HepG2 (cell line): ENCODE data around the gene RNASE11. TPM values are rescaled to one million over a fixed set of nuclear protein-coding genes. Genes with fewer than 3 reads are reported as not detected.

ENCODE experiments used
- HIVEP1 ChIP-seq: sonication (generic); formaldehyde crosslinking; IDR thresholded peaks from 2 replicates; pipeline ENCODE4 v1.4.0; 2020; ENCODE audit warnings: mild to moderate bottlenecking, missing genetic modification reagents
- MED1 ChIP-seq: sonication (generic); formaldehyde crosslinking; IDR thresholded peaks from 2 replicates; pipeline ENCODE4 v1.4.0; 2020; ENCODE audit warnings: missing genetic modification reagents
- MIER2 ChIP-seq: IDR thresholded peaks from 2 replicates; pipeline ENCODE4 v1.6.1; 2016; ENCODE audit warnings: missing biosample characterization, missing genetic modification reagents
- NCOA1 ChIP-seq: sonication (generic); formaldehyde crosslinking; IDR thresholded peaks from 2 replicates; pipeline ENCODE4 v1.9.0; 2021; ENCODE audit warnings: missing genetic modification reagents
- PATZ1 ChIP-seq: sonication (generic); formaldehyde crosslinking; IDR thresholded peaks from 2 replicates; pipeline ENCODE4 v1.4.0; 2020; ENCODE audit warnings: missing genetic modification reagents
- REPIN1 ChIP-seq: sonication (generic); formaldehyde crosslinking; IDR thresholded peaks from 2 replicates; pipeline ENCODE4 v1.8.0; 2022; ENCODE audit warnings: missing genetic modification reagents, low read depth, mild to moderate bottlenecking, borderline replicate concordance
- TFAP4 ChIP-seq: sonication (generic); IDR thresholded peaks from 2 replicates; pipeline ENCODE4 v1.6.1; 2016; ENCODE audit warnings: low read depth, borderline replicate concordance
- ZBTB40 ChIP-seq, 2 experiments: fragments of 450-650 bp in 1 of 2; sonication (generic) in 1 of 2; formaldehyde crosslinking in 1 of 2; IDR thresholded peaks; 2 replicates each; pipeline versions ENCODE4 v1.6.1 to v1.8.0; 2016 to 2022; ENCODE audit warnings: antibody characterized with exemption in 1 of 2, mild to moderate bottlenecking in 1 of 2, missing genetic modification reagents in 1 of 2
- ZHX1 ChIP-seq: sonication (generic); formaldehyde crosslinking; IDR thresholded peaks from 2 replicates; pipeline ENCODE4 v1.8.1; 2022; ENCODE audit warnings: low read depth, mild to moderate bottlenecking, missing genetic modification reagents
- ZMYM4 ChIP-seq: sonication (generic); formaldehyde crosslinking; IDR thresholded peaks from 2 replicates; pipeline ENCODE4 v1.8.1; 2023; ENCODE audit warnings: mild to moderate bottlenecking, missing genetic modification reagents
- ZNF251 ChIP-seq: sonication (generic); formaldehyde crosslinking; IDR thresholded peaks from 2 replicates; pipeline ENCODE4 v1.9.0; 2021; ENCODE audit warnings: mild to moderate bottlenecking, missing genetic modification reagents
- ZNF343 ChIP-seq: sonication (generic); formaldehyde crosslinking; IDR thresholded peaks from 2 replicates; pipeline ENCODE4 v1.4.0; 2020; ENCODE audit warnings: mild to moderate bottlenecking, missing genetic modification reagents
- ZNF816 ChIP-seq: sonication (generic); formaldehyde crosslinking; IDR thresholded peaks from 2 replicates; pipeline ENCODE4 v1.8.0; 2022; ENCODE audit warnings: missing genetic modification reagents, mild to moderate bottlenecking, borderline replicate concordance
- polyA plus RNA-seq, 8 experiments: library from polyadenylated mRNA; depleted of rRNA in 3 of 8; stranded (reverse) in 7 of 8; unstranded in 1 of 8; fragments of >200 nt; fragmentation: Illumina TruSeq in 4 of 8; extraction: Trizol in 4 of 8; gene quantifications; 2 replicates each; pipeline versions ENCODE4 v1.2.1 to v1.2.3, GENCODE V29; 2011 to 2016; ENCODE audit warnings: low read depth in 4 of 8, missing spikeins in 1 of 8, mixed read lengths in 1 of 8; ENCODE audit not compliant: insufficient read depth in 1 of 8
- total RNA-seq, 5 experiments: library from RNA; depleted of rRNA; stranded (reverse); fragments of >200 nt; fragmentation: Illumina TruSeq; extraction: Trizol; gene quantifications; 2 replicates each; pipeline ENCODE4 v1.2.3, GENCODE V29; 2016; ENCODE audit warnings: low read depth in 1 of 5

RNASE11 gene
- total and polyA plus RNA-seq, 2 of the 13 experiments (the other 11 are each of a cell fraction or from before 2014, with no cell fraction given), result not detected

GRCh38 chr14:20610002-20610765 lies 22.4 kb upstream of the RNASE11 start (continued):
- TF ChIP-seq TFAP4 (peak; percentile 57; the same call in 1 of the 2 replicates), NCOA1 (no peak), MED1 (CRISPR knock-in tag) (peak; percentile 55), ZMYM4 (CRISPR knock-in tag) (peak; percentile 80), ZNF343 (peak; percentile 69; the same call in 1 of the 2 replicates), MIER2 (CRISPR knock-in tag) (no peak), ZNF251 (no peak), ZNF816 (CRISPR knock-in tag) (0 out of 2 replicates have a peak, but pooled peaks have one; percentile 26), ZHX1 (CRISPR knock-in tag) (no peak; the same call in 1 of the 2 replicates), HIVEP1 (CRISPR knock-in tag) (0 out of 2 replicates have a peak, but pooled peaks have one; percentile 33), PATZ1 (CRISPR knock-in tag) (peak; percentile 50; the same call in 1 of the 2 replicates), REPIN1 (CRISPR knock-in tag) (peak; percentile 72; the same call in 1 of the 2 replicates), ZBTB40 (IDR thresholded peaks at IDR 0.05) (no peak), ZBTB40 (CRISPR knock-in tag; IDR thresholded peaks at IDR 0.05) (peak; percentile 76; the same call in 1 of the 2 replicates)
